Endothelial cell (in vitro differentiated cells): Measurements from ENCODE around the gene SWAP70. TPM values are rescaled to one million over a fixed set of nuclear protein-coding genes. Genes with fewer than 3 reads are reported as not detected.
"Not testable (repeated sequence)": the region's sequence is repeated elsewhere in the genome, so short reads cannot be mapped to it uniquely, and the experiment has no call there.

Experiments
- DNase-seq: peaks from one replicate; pipeline ENCODE4 v3.0.0; 2021; ENCODE audit warnings: low spot score
- H3K27ac Mint-ChIP-seq: one replicate; pipeline ENCODE4 v1.8.0; 2021; ENCODE audit warnings: mixed read lengths, inconsistent platforms; ENCODE audit not compliant: unreplicated experiment
- H3K27me3 Mint-ChIP-seq: one replicate; pipeline ENCODE4 v1.8.0; 2021; ENCODE audit warnings: mild to moderate bottlenecking, moderate library complexity, mixed read lengths, inconsistent platforms; ENCODE audit not compliant: unreplicated experiment
- H3K36me3 Mint-ChIP-seq: one replicate; pipeline ENCODE4 v1.8.0; 2021; ENCODE audit warnings: mild to moderate bottlenecking, low read depth, mixed read lengths, inconsistent platforms; ENCODE audit not compliant: unreplicated experiment
- H3K4me1 Mint-ChIP-seq: one replicate; pipeline ENCODE4 v1.8.0; 2021; ENCODE audit warnings: mild to moderate bottlenecking, mixed read lengths, inconsistent platforms; ENCODE audit not compliant: unreplicated experiment
- H3K4me3 Mint-ChIP-seq: one replicate; pipeline ENCODE4 v1.8.0; 2021; ENCODE audit warnings: mild to moderate bottlenecking, mixed read lengths, inconsistent platforms; ENCODE audit not compliant: unreplicated experiment
- H3K9me3 Mint-ChIP-seq: one replicate; pipeline ENCODE4 v1.8.0; 2021; ENCODE audit warnings: mixed read lengths, inconsistent platforms; ENCODE audit not compliant: unreplicated experiment
- CTCF ChIP-seq: fragments of 200-600 bp; sonication (generic); IDR thresholded peaks from one replicate; pipeline ENCODE4 v1.5.0; 2021; ENCODE audit warnings: antibody characterized with exemption; ENCODE audit not compliant: unreplicated experiment
- total RNA-seq: library from RNA; stranded (reverse); fragmentation: NEBNext Ultra II Directional; extraction: Animal tissue kit (Norgen Biotek cat#: 25700); gene quantifications from one replicate; pipeline ENCODE4 v1.2.1, GENCODE V29; 2021; ENCODE audit not compliant: unreplicated experiment

Gene SWAP70
- total RNA-seq, 1 donor from 2014 or later, result 36.0 TPM

- Mint-ChIP-seq H3K27ac (peak overlapping the region; percentile 38), H3K27me3 (peaks cover 3% of the 10 kb centered on the region), H3K36me3 (peaks cover 11% of the 10 kb centered on the region), H3K4me3 (no peak overlapping the region), H3K9me3 (no peaks in the 10 kb centered on the region), H3K4me1 (peaks cover 6% of the 10 kb centered on the region)
- no peak for DNase-seq
- no peak for TF ChIP-seq CTCF
Observed at GRCh38 chr11:9619004-9619403, 44.9 kb upstream of the SWAP70 start.

GRCh38 chr11:9619971-9620370, 43.9 kb upstream of the SWAP70 start:
- no peak for TF ChIP-seq CTCF
- H3K36me3 Mint-ChIP-seq, result peaks cover 11% of the 10 kb centered on the region
- DNase-seq, result no peak
- no peak overlapping the region for H3K27ac Mint-ChIP-seq
- H3K4me1 Mint-ChIP-seq, result peaks cover 2% of the 10 kb centered on the region
- peaks cover 6% of the 10 kb centered on the region for H3K27me3 Mint-ChIP-seq
- no peak overlapping the region for H3K4me3 Mint-ChIP-seq
- H3K9me3 Mint-ChIP-seq, result no peaks in the 10 kb centered on the region

- Mint-ChIP-seq H3K36me3 (peaks cover 11% of the 10 kb centered on the region), H3K4me1 (peaks cover 25% of the 10 kb centered on the region)
- H3K27me3 Mint-ChIP-seq, H3K4me3 Mint-ChIP-seq, DNase-seq, H3K9me3 Mint-ChIP-seq, H3K27ac Mint-ChIP-seq: not testable (repeated sequence)
Observed at GRCh38 chr11:9622353-9622752, 41.5 kb upstream of the SWAP70 start.

- DNase-seq, H3K4me3 Mint-ChIP-seq, H3K27me3 Mint-ChIP-seq, H3K27ac Mint-ChIP-seq, H3K9me3 Mint-ChIP-seq: not testable (repeated sequence)
- peaks cover 11% of the 10 kb centered on the region for H3K36me3 Mint-ChIP-seq
- H3K4me1 Mint-ChIP-seq, result peaks cover 31% of the 10 kb centered on the region
Observed at GRCh38 chr11:9623053-9623452, 40.8 kb upstream of the SWAP70 start.

- Mint-ChIP-seq H3K4me3 (no peak overlapping the region), H3K36me3 (peaks cover 7% of the 10 kb centered on the region), H3K9me3 (no peaks in the 10 kb centered on the region), H3K4me1 (peaks cover 43% of the 10 kb centered on the region), H3K27ac (no peak overlapping the region), H3K27me3 (peaks cover 7% of the 10 kb centered on the region)
- no peak for DNase-seq
- no peak for TF ChIP-seq CTCF
Observed at GRCh38 chr11:9624448-9624847, 39.4 kb upstream of the SWAP70 start.

- no peak for TF ChIP-seq CTCF
- no peak for DNase-seq
- Mint-ChIP-seq H3K36me3 (peaks cover 7% of the 10 kb centered on the region), H3K27ac (no peak overlapping the region), H3K4me3 (no peak overlapping the region), H3K9me3 (no peaks in the 10 kb centered on the region), H3K4me1 (peaks cover 43% of the 10 kb centered on the region), H3K27me3 (peaks cover 7% of the 10 kb centered on the region)
Observed at GRCh38 chr11:9625162-9625561, 38.7 kb upstream of the SWAP70 start.
